ENCODE results near the gene MAP3K15.
A peak's percentile ranks its signal among the peaks of the same experiment; 100 is the strongest.

Gene MAP3K15

DNA sequence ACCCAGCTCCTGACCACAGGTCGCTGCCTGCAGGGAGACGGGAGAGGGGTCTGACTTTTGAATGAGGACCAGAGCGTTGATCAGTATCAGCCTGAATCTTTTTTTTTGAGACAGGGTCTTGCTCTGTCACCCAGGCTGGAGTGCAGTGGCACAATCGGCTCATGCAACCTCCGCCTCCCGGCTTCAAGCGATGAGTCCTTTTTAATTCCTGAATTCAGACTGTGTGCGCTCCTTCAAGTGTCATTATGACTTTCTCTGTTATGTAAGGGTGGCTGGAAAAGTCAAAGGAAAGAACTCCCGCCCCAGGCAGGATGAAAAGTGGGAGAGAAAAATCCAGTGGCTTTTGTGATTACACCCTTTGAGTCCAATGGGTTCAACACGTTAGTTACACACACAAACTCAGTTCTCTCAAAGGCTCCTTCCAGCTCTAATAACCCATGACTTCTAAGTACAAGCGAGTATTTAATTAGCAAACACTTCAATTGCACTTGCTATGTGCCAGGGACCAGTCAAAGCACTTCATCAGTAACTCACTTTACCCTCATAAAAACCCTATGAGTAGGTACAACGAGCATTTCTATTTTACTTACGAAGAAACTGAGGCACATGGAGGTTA is 127.1 kb downstream of the MAP3K15 start:
- ChIA-PET POLR2A (no interaction called here), CTCF (no interaction called here)
- TF ChIP-seq, protein P1, sequence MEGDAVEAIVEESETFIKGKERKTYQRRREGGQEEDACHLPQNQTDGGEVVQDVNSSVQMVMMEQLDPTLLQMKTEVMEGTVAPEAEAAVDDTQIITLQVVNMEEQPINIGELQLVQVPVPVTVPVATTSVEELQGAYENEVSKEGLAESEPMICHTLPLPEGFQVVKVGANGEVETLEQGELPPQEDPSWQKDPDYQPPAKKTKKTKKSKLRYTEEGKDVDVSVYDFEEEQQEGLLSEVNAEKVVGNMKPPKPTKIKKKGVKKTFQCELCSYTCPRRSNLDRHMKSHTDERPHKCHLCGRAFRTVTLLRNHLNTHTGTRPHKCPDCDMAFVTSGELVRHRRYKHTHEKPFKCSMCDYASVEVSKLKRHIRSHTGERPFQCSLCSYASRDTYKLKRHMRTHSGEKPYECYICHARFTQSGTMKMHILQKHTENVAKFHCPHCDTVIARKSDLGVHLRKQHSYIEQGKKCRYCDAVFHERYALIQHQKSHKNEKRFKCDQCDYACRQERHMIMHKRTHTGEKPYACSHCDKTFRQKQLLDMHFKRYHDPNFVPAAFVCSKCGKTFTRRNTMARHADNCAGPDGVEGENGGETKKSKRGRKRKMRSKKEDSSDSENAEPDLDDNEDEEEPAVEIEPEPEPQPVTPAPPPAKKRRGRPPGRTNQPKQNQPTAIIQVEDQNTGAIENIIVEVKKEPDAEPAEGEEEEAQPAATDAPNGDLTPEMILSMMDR (IDR thresholded peaks at IDR 0.05; ENCODE audit: insufficient read depth, low read length, missing control alignments), result no peak
- DNase-seq (ENCODE audit: low read depth, low spot score), result no peak
- H3K4me3 ChIP-seq (ENCODE audit: low read depth, low read length), result no peak overlapping the region

DNA sequence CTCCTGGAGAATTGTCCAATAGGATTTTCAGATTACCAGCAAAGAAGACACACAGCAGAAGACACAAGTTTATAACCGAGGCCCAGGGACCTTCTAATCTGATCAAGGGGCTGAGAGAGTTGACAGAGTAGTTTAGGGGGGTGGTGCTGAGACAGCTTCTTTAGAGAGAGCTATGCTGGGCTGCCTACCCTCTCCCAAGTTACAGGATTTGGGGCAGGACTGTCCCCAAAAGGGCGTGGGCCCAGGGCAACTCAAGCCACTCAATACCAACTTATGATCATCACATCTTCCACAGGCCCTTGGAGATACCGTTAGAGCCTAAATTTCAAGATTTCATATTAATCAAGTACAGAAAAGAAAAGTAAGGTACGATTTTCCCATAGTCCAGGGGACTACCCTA is 128.6 kb downstream of the MAP3K15 start:
- ChIA-PET CTCF (no interaction called here), POLR2A (no interaction called here)
- H3K4me3 ChIP-seq (ENCODE audit: low read depth, low read length), result no peak overlapping the region
- DNase-seq (ENCODE audit: low read depth, low spot score), result no peak
- TF ChIP-seq, protein P1 (IDR thresholded peaks at IDR 0.05; ENCODE audit: insufficient read depth, low read length, missing control alignments), result no peak

DNA sequence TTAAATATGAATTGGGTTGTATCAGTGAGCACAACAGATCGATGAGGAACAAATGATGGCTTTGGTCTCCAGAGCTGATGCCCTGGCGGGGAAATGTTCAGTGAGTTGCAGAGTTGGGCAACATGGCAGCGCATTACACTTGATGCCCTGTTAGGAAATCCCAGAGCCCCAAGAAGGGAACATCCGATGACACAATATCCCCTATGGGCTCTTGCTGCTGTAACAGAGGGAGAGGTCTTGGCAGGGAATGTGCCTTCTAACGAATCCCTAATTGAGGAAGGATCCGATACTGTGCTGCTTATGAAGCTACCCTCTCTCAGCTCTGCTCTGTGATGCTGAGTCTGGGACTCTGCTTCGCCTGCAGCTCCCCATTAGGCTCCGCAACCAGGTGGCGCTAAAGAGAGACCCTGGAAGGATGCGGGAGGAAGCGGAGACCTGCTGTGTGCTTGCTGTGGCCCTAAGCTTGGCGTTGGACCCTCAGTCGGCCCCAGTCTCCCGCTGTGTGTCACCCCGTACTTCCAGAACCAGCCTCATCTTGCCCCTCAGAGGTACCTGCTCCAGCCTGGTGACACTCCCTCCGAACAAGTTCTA is 132.7 kb downstream of the MAP3K15 start:
- TF ChIP-seq, protein P1 (IDR thresholded peaks at IDR 0.05; ENCODE audit: insufficient read depth, low read length, missing control alignments), result peak; percentile 68
- ChIA-PET CTCF (interaction anchor here (0.6 to 2.8 kb wide), 10 partner anchors 9 to 184 kb away, joined by 3 to 17 read pairs (median 4); partner anchors contain the start of gene MAP3K15), POLR2A (interaction anchor here (0.6 kb wide), 1 partner anchor 28 kb away, joined by 3 read pairs; no protein-coding TSS in a partner anchor)
- no peak for DNase-seq (ENCODE audit: low read depth, low spot score)
- H3K4me3 ChIP-seq (ENCODE audit: low read depth, low read length), result no peak overlapping the region

DNA sequence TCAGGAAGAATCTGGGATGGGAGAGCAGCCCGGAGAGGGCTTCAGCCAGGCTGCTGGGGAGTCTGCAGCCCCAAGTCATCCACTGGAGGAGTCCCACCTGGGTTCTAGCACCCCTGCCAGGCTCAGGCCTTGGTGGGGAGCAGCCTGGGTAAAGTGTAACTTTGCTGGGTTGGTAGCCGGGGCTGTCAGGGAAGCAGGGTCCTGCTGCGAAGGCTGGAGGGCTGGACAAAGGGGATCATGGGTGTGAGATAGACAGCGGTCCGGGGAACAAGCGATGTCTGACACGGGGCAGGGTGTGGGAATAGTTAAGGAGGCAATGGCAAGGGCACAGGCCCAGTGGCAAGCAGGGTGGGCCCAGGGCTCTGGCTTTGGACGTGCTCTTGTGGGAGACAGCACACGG is 134.0 kb downstream of the MAP3K15 start:
- no peak for DNase-seq (ENCODE audit: low read depth, low spot score)
- POLR2A ChIA-PET, result no interaction called here
- TF ChIP-seq, protein P1 (IDR thresholded peaks at IDR 0.05; ENCODE audit: insufficient read depth, low read length, missing control alignments), result no peak
- CTCF ChIA-PET, result interaction anchor here (1.0 to 2.8 kb wide), 3 partner anchors 10 to 155 kb away, joined by 3 to 17 read pairs (median 13); no protein-coding TSS in a partner anchor
- H3K4me3 ChIP-seq (ENCODE audit: low read depth, low read length), result no peak overlapping the region

DNA sequence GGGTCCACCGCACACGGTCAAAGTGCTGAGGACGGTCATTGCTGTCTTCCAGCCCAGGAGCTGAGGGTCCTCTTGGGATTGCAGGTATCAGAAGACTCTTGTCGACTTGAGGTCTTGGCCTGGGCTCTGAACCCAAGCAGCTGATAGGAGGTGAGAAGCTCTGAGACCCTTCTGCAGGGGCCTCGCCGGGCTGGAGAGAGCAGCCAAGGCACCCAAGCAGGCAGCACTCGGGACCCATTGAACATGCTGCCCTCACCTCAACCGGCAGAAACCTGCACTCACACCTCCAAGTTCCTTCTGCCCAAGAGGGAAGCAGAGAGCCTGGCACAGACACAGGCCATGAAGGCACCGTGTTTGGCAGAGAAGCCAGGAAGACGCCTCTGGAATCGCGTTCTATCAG is 137.5 kb downstream of the MAP3K15 start:
- no peak for DNase-seq (ENCODE audit: low read depth, low spot score)
- TF ChIP-seq, protein P1 (IDR thresholded peaks at IDR 0.05; ENCODE audit: insufficient read depth, low read length, missing control alignments), result no peak
- no peak overlapping the region for H3K4me3 ChIP-seq (ENCODE audit: low read depth, low read length)
- CTCF ChIA-PET, result no interaction called here
- POLR2A ChIA-PET, result no interaction called here

DNA sequence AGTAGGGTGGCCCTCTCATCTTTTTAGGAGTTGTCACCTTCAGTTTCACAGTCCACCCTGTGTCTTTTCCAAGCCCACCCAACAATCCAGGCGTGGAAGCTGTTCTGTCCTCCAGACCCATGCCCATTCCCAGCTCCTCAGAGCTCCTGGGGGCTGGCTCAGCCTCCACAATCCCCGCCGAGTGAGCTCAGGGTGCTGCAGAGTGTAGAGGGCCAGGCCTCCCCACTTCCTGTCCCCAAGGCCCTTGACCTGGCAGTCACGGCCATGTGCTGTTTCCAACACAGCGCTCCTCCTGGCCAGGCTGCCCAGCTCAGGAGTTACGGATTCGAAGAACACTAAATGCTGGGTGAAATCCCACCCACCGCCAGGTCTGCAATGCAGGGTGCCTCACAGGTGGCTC is 139.8 kb downstream of the MAP3K15 start:
- ChIA-PET POLR2A (no interaction called here), CTCF (interaction anchor here (1.6 kb wide), 1 partner anchor 161 kb away, joined by 9 read pairs; no protein-coding TSS in a partner anchor)
- DNase-seq (ENCODE audit: low read depth, low spot score), result no peak
- TF ChIP-seq, protein P1 (IDR thresholded peaks at IDR 0.05; ENCODE audit: insufficient read depth, low read length, missing control alignments), result no peak
- no peak overlapping the region for H3K4me3 ChIP-seq (ENCODE audit: low read depth, low read length)

Data from AG04449 (cell line).